ENCODE data around the gene ECM2.

ECM2 gene

GRCh38 chr9:92468206-92468605 is 67.6 kb downstream of the ECM2 start:
- H3K4me3 Mint-ChIP-seq: no peak overlapping the region
- no peaks in the 10 kb centered on the region for H3K36me3 Mint-ChIP-seq
- DNase-seq (ENCODE audit: low spot score in 2 of 2) (no peak), ATAC-seq (no peak)
- no peaks in the 10 kb centered on the region for H3K4me1 Mint-ChIP-seq
- no peaks in the 10 kb centered on the region for H3K9me3 Mint-ChIP-seq
- no peak overlapping the region for H3K27ac Mint-ChIP-seq

DNA sequence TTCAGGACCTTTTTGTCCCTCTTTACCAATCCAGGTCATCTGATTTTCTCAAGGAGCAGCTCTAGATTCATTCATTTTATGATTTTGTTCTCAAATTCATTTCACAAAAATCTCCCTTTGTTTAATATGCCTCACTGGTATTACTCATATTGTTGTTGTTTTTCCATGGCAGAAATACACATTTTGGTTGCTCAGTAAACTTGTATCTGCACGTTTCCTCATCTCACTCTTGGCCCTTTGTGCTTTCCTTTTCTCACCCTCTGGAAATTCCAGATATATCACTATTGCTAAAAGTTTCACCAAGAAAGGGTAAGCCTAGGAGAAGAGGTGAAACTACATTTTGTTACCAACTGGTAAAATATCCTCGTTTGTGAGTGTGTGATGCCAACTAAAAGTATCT is 68.3 kb downstream of the ECM2 start:
- no peaks in the 10 kb centered on the region for H3K9me3 Mint-ChIP-seq
- ATAC-seq: no peak
- no peak overlapping the region for H3K4me3 Mint-ChIP-seq
- DNase-seq (ENCODE audit: low spot score in 2 of 2): no peak
- no peaks in the 10 kb centered on the region for H3K36me3 Mint-ChIP-seq
- H3K4me1 Mint-ChIP-seq: no peaks in the 10 kb centered on the region
- no peak overlapping the region for H3K27ac Mint-ChIP-seq

GRCh38 chr9:92467041-92467440 is 68.7 kb downstream of the ECM2 start:
- ATAC-seq (no peak), DNase-seq (ENCODE audit: low spot score in 2 of 2) (no peak)
- H3K36me3 Mint-ChIP-seq: no peaks in the 10 kb centered on the region
- H3K9me3 Mint-ChIP-seq: no peaks in the 10 kb centered on the region
- H3K4me3 Mint-ChIP-seq: no peak overlapping the region
- no peak overlapping the region for H3K27ac Mint-ChIP-seq
- H3K4me1 Mint-ChIP-seq: no peaks in the 10 kb centered on the region

DNA sequence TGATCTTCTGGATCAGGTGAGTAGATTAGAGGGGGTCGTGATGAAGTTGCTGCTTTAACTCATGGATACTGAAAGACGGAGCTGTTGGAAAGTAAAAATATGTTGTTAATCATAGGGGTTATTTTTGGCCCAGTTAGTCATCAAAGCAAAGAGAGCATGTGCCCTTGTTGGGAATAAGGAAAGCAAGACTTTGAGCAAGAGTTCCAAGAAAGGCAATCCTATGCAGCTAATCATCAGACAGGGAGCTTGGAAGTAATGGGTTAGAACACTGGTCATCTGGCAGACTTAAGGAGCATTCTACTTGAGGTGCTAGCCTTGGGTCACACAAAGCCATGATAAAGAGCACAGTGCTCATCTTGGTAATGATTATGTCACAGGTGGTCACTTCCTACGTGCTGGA is 71.8 kb downstream of the ECM2 start:
- no peak for ATAC-seq
- Mint-ChIP-seq H3K4me3 (no peak overlapping the region), H3K36me3 (no peaks in the 10 kb centered on the region), H3K27ac (no peak overlapping the region), H3K9me3 (no peaks in the 10 kb centered on the region), H3K4me1 (no peaks in the 10 kb centered on the region)
- no peak for DNase-seq (ENCODE audit: low spot score in 2 of 2)

DNA sequence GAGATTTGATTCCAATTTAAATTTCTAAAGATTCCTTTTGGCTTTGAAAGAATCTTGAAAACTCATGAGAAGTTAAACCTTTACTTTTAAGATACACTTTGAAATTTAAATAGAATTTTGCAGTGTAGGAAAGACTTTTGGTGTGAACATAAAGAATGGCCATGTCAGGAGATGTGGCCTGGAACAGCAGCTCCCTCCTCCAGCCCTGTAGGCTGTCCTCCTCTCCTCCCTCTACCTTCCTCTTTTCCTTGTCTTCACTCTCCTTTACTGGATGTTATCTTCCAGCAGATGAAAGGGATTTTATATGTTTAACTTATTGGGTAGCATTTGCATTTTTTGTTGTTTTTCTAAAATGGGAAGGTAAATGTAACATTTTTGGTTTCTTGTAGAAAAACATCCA is 72.4 kb downstream of the ECM2 start:
- H3K36me3 Mint-ChIP-seq: no peaks in the 10 kb centered on the region
- H3K27ac Mint-ChIP-seq: no peak overlapping the region
- ATAC-seq (no peak), DNase-seq (ENCODE audit: low spot score in 2 of 2) (no peak)
- H3K4me3 Mint-ChIP-seq: no peak overlapping the region
- no peaks in the 10 kb centered on the region for H3K4me1 Mint-ChIP-seq
- no peaks in the 10 kb centered on the region for H3K9me3 Mint-ChIP-seq

- H3K27ac Mint-ChIP-seq: no peak overlapping the region
- H3K9me3 Mint-ChIP-seq: no peaks in the 10 kb centered on the region
- no peaks in the 10 kb centered on the region for H3K4me1 Mint-ChIP-seq
- H3K4me3 Mint-ChIP-seq: no peak overlapping the region
- DNase-seq (ENCODE audit: low spot score in 2 of 2): no peak
- ATAC-seq: no peak
- H3K36me3 Mint-ChIP-seq: no peaks in the 10 kb centered on the region
Observed at GRCh38 chr9:92457576-92457975, 78.2 kb downstream of the ECM2 start.

DNA sequence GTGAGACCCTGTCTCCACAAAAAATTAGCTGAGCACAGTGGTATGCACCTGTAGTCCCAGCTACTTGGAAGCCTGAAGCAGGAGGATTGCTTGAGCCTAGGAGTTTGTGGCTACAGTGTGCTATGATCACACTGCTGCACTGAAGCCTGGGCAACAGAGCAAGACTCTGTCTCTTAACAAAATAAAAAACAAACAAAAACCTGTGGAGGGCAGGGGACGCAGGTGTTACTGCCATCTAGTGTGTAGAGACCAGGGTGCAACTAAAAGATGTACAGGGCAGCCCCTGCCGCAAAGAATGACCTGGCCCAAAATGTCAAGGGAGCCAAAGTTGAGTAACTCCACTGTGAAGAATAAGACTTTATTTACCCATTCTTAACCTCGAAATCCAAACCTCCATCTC is 80.6 kb downstream of the ECM2 start:
- Mint-ChIP-seq H3K4me1 (no peaks in the 10 kb centered on the region), H3K4me3 (no peak overlapping the region), H3K27ac (no peak overlapping the region), H3K36me3 (no peaks in the 10 kb centered on the region), H3K9me3 (no peaks in the 10 kb centered on the region)
- DNase-seq (ENCODE audit: low spot score in 2 of 2) (no peak), ATAC-seq (no peak)

- Mint-ChIP-seq H3K4me3 (no peak overlapping the region), H3K4me1 (no peaks in the 10 kb centered on the region), H3K36me3 (no peaks in the 10 kb centered on the region), H3K9me3 (no peaks in the 10 kb centered on the region), H3K27ac (no peak overlapping the region)
- DNase-seq (ENCODE audit: low spot score in 2 of 2): no peak
- ATAC-seq: no peak
Observed at GRCh38 chr9:92446536-92446935, 89.3 kb downstream of the ECM2 start.

Measured in stimulated activated effector memory CD8-positive, alpha-beta T cell treated with anti-CD3 and anti-CD28 coated beads, Interleukin-12 subunit alpha, Interleukin-12 subunit beta, amount 100 ng/mL, for 72 hours (primary cell).